HG03565 (cell line): ENCODE data around the gene TREX2.

ENCODE experiments used
- ATAC-seq: cut with Tn5 transposase; IDR thresholded peaks from one replicate; pipeline ENCODE4 v1.9.1; 2021; ENCODE audit warnings: mild to moderate bottlenecking, moderate library complexity; ENCODE audit not compliant: unreplicated experiment

Gene TREX2

DNA sequence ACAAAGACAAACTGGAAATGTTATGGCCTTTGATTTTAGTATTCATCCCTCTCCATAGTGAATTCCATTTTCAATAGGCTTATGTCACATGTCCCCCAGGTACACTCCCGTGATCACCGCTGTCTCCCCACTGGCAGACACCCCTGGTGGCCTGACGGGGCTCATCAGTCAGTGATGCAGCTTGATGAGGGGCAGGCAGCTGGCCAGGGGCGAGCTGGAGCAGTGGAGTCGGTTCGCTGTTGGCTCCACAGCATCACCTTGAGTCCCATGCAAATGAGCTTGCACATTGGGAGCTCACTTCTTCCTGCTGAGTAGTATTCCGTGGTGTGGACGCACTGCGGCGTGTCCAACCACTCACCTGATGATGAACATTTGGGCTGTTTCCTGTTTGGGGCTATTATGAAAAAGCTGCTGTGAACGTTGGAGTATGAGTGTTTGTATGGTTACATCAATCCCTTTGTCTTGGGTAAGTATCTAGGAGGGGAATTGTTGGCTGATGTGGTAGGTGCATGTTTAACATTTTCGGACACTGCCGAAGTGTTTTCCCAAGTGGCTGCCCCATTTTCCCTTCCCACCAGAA is 5.2 kb downstream of the TREX2 start:
- ATAC-seq, result no peak

DNA sequence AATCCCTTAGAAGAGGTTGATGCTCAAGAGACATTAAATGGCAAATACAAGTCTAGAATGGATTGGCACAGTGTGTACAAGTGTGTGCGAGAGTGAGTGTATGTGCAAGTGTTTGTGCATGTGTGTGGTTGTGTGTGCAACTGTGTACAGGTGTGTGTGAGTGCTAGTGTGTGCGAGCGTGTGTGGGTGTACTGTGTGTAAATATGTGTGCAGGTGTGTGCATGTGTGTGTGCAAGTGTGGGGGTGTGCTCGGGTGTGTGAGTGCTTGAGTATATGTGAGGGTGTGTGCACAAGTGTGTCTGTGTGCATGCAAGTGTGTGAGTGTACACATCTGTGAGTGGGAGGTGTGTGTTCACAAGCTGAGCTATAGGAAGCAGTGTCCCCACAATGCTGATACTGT is 5.9 kb downstream of the TREX2 start:
- ATAC-seq, result no peak

- no peak for ATAC-seq
Measured at GRCh38 chrX:153438532-153438931, 7.3 kb downstream of the TREX2 start.

- ATAC-seq, result no peak
Measured at GRCh38 chrX:153435845-153436244, 10.0 kb downstream of the TREX2 start.

DNA sequence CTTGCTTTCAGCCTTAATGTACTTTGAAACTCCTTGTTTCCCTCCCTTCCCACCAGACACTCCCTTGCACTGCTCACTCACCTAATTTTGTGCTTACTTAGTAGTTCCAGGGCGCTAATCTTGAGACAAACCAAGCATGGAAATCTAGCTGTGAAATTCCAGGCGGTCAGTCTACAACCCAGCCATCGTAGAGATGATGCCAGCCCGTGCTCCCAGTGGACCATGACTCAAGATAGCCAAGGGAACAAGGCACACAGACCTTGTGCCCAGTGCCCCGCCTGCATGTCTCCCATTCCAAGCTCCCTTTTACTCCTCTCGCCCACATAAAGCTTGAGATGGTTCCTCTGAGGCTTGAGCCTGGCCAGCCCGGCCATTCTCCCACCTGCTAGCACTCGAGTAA is 11.1 kb downstream of the TREX2 start:
- ATAC-seq, result no peak

GRCh38 chrX:153433781-153434285 is 12.0 kb downstream of the TREX2 start:
- ATAC-seq, result no peak

DNA sequence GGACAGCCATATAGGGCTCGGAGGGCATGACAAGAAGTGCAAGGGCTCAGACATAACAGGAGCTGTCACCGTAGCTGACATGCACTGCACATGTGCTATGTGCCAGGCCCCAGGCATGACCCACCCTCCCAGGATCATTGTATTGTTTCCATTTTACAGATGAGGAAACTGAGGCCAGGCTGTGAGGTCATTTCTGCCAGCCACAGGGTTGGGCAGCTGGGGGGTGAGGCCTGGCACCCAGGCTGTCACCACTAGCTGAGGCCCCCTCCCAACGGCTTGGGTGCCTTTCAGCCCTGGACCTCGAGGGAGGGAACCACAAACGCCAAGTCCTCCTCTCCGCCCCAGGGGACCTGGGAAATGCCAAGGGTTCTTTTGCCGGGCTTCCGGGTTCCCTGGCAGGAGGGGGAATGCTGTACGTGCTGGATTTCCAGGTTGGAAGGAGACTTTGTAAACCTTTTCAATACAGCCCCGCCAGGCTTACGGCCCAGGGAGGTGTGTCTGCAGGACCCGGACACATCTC is 12.6 kb downstream of the TREX2 start:
- ATAC-seq, result no peak

- ATAC-seq, result no peak
Measured at GRCh38 chrX:153430796-153431195, 15.1 kb downstream of the TREX2 start.

DNA sequence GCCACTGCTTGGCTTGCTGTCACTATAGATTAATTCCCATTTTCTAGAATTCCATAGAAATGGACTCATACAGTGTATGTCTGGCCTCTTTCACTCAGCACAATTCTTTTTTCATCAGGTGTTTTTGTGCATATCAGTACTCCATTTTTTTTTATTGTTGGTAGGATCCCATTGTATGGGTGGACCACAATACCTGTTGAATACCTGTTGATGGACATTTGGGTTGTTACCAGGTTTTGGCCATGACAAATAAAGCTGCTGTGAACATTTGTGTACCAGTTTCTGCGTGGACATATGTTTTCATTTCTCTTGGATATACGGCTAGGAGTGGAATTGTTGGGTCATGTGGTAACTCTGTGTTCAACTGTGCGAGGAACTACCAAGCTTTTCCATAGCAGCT is 19.7 kb downstream of the TREX2 start:
- no peak for ATAC-seq

- no peak for ATAC-seq
Measured at GRCh38 chrX:153423652-153424051, 22.2 kb downstream of the TREX2 start.

- ATAC-seq, result no peak
Measured at GRCh38 chrX:153421856-153422255, 24.0 kb downstream of the TREX2 start.

DNA sequence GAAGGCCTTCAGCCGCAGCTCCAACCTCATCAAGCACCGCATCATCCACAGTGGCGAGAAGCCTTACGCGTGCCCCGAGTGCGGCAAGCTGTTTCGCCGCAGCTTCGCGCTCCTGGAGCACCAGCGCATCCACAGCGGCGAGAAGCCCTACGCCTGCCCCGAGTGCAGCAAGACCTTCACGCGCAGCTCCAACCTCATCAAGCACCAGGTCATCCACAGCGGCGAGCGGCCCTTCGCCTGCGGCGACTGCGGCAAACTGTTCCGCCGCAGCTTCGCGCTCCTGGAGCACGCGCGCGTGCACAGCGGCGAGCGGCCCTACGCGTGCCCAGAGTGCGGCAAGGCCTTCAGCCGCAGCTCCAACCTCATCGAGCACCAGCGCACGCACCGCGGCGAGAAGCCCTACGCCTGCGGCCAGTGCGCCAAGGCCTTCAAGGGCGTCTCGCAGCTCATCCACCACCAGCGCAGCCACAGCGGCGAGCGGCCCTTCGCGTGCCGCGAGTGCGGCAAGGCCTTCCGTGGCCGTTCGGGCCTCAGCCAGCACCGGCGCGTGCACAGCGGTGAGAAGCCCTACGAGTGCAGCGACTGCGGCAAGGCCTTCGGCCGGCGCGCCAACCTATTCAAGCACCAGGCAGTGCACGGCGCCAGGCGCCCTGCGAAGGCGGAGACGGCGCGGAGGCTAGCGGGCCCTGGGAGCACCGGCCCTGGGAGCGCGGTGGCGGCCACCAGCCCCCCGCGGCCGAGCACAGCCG is 24.8 kb downstream of the TREX2 start:
- ATAC-seq, result no peak

DNA sequence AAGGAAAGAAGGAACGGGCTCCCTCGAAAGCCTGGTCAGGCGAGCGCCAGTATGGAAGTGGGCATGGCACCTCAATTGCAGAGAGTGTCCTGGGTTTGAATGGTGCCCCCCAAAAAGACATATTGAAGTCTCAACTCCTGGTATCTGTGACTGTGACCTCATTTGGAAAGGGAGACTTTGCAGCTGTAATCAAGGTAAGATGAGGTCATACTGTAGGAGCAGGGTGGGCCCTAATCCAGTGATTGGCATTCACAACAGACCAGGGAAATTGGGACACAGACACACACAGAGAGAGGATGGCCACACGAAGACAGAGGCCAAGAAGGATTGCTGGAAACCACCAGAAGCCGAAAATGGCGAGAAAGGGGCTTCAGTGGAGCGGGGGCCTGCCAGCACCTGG is 28.2 kb downstream of the TREX2 start:
- ATAC-seq, result no peak

DNA sequence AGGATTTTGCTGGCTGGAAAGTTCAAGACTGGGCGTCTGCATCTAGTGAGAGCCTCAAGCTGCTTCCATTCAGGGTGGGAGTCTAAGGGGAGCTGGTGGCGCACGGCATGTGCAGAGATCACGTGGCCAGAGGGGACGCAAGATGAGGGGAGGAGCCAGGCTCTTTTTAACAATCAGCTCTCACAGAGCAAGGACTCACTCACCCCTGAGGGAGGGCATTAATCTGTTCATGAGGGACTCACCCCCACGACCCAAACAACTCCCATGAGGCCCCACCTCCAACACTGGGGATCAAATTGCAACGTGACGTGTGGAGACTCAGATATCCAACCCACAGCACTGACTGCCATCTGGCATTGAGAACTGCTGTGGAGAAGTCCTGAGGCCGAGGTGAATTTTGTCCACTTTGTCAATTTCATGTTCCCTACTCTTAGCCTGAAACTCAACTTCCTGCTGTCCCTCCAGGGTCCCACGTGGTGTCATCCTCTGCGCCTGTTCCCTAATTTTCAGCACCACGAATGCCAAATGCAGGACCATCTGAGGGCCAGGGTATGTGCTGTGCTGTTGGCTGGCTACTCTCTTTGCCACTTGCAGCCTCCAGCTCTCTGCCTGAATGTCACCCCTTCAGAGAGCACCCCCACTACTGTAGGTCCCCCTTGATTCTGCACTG is 28.9 kb downstream of the TREX2 start:
- ATAC-seq, result no peak

DNA sequence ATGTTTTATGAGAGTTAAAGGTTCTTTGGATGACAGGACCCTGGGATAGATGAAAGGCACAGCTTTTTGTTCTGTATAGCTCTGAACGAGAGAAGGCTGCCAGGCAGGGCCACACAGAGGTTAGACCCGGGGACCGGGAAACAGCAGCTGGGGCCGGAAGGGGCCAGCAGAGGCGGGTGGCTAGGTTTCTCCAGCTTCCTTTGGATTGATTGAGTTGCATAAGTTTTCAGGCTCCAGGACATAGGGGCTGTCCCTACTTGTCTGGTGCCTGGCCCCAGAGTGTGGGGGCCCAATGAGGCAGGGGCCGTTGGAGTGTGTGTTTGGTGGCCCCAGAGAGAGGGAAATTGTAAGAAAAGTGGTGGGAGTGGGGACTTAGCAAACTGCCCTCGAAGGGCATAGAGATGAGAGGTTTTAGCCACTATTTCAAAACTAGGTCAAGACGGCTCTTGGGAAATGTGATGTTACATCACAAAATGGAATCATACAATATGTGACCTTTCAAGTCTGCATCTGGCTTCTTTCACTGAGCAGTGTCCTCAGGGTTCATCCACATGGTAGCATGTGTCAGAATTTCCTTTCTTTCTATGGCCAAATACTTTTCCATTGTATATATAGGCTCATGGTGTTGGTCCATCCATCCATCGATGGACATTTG is 30.9 kb downstream of the TREX2 start:
- ATAC-seq, result no peak

DNA sequence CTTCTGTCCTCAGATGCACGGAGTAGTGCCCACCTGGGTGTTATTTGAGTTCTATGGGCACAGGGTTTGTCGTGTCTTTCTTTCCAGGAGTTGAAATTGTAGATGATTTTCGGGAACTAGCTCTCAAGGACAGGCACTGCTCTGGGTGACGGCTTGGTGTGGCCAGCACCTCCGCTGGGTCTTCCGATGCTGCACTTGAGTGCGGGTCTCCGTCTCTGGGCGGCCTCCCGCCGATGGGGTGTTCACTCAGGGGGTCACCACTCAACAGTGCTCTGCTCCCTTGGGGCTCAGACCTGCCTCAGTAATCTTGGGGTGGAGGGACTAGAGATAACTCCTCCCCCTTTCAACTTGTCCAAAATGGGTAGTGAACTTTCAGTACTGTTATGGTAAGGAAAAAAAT is 32.1 kb downstream of the TREX2 start:
- ATAC-seq, result no peak

GRCh38 chrX:153412746-153413720 is 32.8 kb downstream of the TREX2 start:
- no peak for ATAC-seq

DNA sequence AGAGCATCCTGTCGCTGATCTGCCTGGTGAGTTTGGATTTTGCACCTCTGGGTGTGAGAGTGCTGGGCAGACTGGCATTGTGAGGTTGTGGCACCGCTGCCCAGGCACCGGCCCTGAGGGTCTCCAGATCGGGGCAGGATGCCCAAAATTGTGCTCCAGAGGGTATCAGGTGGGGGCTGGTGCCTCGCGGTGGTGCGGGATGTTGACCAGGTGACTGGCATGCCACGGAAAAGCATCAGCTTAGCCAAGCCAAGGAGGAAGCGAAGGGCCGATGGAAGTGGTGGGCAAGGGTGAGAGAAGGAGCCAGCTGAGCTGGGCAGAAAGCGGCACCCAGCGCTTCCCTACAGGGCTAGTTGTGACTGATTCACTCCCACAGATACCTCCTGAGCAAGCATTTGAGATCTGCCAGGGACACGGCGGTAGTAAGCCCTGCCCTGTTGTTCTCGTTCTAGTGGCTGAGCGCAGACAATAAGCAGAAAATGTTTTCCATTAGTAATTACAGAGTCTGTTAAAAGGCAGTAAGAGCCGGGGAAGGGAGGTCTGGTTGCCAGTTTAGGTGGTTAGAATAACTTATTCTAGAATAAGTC is 33.8 kb downstream of the TREX2 start:
- no peak for ATAC-seq

DNA sequence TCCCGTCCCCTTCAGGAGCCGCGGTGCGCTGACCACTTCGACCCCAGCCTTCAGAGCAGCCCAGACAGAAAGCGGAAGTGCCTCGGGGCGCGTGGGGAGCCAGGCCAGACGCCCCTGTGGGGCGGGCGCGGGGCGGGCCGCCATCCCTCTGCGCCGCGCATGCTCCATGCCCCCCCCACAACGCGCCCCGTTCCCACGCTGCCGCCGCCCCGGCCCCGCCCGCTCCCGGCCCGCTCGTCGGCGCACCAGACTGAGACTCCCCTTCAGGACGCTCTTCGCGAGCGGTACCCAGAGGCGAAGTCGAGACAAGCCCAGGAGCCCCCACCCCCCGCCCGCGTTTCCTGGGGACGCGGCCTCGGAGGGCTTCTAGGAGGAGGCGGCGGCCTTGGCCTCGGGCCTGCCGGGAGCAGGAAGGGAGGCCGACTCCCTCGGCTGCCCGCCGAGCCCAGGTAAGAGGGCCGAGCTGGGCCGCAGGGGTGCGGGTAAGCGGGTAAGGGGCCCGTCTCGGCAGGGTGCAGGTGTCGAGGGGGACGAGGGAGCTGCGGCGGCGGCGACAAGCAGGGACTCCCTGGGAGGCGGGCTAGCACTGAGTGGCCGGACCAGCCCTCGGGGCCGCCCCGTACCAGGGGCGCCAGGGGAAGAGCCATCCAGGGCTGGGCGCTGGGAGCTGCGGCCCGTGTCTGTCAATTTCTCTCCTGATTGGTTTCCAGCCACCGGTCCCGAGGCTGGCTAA is 34.4 kb downstream of the TREX2 start, which contains the start of gene ZFP92:
TSS of gene ZFP92 (plus strand) at position 218 of the 733 bp plus-strand sequence. CDS start 6,851 bp downstream, outside the sequence.
- no peak for ATAC-seq
